Measurements from ENCODE around the gene ACTMAP.

DNA sequence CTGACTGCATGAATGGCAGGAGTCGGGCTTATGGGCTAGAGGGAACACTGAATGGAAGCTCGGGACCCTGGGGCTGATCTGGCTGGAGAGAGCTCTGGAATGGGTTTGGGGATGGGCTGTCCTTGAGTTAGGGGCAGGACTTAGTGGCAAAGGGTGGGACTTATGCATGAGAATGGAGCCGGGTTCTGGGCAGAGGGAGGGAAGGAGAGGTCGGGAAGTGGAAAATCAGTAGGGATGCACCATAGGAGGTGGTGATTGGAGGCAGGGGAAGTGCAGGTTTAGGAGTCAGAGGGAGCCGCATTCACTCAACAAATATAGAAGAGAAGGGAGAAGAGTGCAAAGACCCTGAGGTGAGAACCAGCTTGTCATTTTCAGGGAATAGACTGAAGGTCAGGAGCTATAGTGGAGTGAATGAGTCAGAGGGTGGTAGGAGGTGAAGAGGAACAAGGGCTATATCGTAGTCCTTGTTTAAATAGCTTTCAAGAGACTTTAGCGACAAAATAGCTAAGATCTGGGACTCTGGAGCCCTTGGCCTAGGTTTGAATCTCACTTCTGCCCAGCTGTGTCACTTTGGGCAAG, 28.5 kb upstream of the ACTMAP start:
- TF ChIP-seq POLR2A (IDR thresholded peaks at IDR 0.05), result no peak
- TF ChIP-seq, protein P1, sequence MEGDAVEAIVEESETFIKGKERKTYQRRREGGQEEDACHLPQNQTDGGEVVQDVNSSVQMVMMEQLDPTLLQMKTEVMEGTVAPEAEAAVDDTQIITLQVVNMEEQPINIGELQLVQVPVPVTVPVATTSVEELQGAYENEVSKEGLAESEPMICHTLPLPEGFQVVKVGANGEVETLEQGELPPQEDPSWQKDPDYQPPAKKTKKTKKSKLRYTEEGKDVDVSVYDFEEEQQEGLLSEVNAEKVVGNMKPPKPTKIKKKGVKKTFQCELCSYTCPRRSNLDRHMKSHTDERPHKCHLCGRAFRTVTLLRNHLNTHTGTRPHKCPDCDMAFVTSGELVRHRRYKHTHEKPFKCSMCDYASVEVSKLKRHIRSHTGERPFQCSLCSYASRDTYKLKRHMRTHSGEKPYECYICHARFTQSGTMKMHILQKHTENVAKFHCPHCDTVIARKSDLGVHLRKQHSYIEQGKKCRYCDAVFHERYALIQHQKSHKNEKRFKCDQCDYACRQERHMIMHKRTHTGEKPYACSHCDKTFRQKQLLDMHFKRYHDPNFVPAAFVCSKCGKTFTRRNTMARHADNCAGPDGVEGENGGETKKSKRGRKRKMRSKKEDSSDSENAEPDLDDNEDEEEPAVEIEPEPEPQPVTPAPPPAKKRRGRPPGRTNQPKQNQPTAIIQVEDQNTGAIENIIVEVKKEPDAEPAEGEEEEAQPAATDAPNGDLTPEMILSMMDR (IDR thresholded peaks at IDR 0.05), result no peak

Measured in body of pancreas (tissue), 4 donors.